SK-N-SH (cell line): ENCODE data around the gene PANX2. TPM values are rescaled to one million over a fixed set of nuclear protein-coding genes. Genes with fewer than 3 reads are reported as not detected.
"Not testable (repeated sequence)": the region's sequence is repeated elsewhere in the genome, so short reads cannot be mapped to it uniquely, and the experiment has no call there.

Experiments
- CTCF ChIA-PET: fragments of 300-600, 350-600 bp; formaldehyde crosslinking; extraction: SDS; loops from one replicate; lab custom pipeline; 2021; lab: Yijun Ruan, JAX
- POLR2A ChIA-PET: fragments of 350-600 bp; sonication (Branson Sonifier 250); formaldehyde crosslinking; extraction: SDS; loops from one replicate; lab custom pipeline; 2020; ENCODE audit warnings: antibody characterized with exemption, inconsistent platforms; lab: Yijun Ruan, JAX
- DNase-seq: peaks from one replicate; pipeline ENCODE4 v3.0.0; 2012
- H2AFZ ChIP-seq: fragments of 200-600 bp; sonication (generic); 2 replicates; pipeline ENCODE4 v1.8.1; 2016; ENCODE audit warnings: antibody characterized with exemption, mild to moderate bottlenecking, low read depth
- H3F3A ChIP-seq: fragments of 200-600 bp; sonication (generic); replicated peaks from 2 replicates; pipeline ENCODE3; 2016; ENCODE audit warnings: antibody characterized with exemption, mild to moderate bottlenecking; ENCODE audit not compliant: insufficient read depth
- H3K27ac ChIP-seq, 2 experiments: fragments of 200-500 bp in 1 of 2; fragments of 200-600 bp in 1 of 2; sonication (Bioruptor generic) in 1 of 2; sonication (generic), shearing (Covaris generic) in 1 of 2; 2 replicates each; pipeline versions ENCODE4 v1.5.1 to v1.6.1; 2014 to 2016; ENCODE audit warnings: low read depth in 2 of 2, inconsistent platforms in 1 of 2, low read length in 1 of 2, mild to moderate bottlenecking in 1 of 2, mixed read lengths in 1 of 2
- H3K27me3 ChIP-seq: fragments of 200-600 bp; sonication (generic), shearing (Covaris generic); 2 replicates; pipeline ENCODE4 v1.6.1; 2016; ENCODE audit warnings: mixed run types; ENCODE audit not compliant: insufficient read depth
- H3K36me3 ChIP-seq, 2 experiments: fragments of 200-500 bp in 1 of 2; fragments of 200-600 bp in 1 of 2; sonication (Bioruptor generic) in 1 of 2; sonication (generic) in 1 of 2; replicated peaks in 1 of 2; 2 replicates each; pipeline versions ENCODE3 to v1.5.1; 2014 to 2016; ENCODE audit warnings: low read length in 1 of 2, mild to moderate bottlenecking in 1 of 2; ENCODE audit not compliant: insufficient read depth in 2 of 2, control insufficient read depth in 1 of 2
- H3K4me1 ChIP-seq, 2 experiments: fragments of 200-500 bp in 1 of 2; fragments of 200-600 bp in 1 of 2; sonication (Bioruptor generic) in 1 of 2; sonication (generic), shearing (Covaris generic) in 1 of 2; 2 replicates each; pipeline versions ENCODE4 v1.5.1 to v1.6.1; 2014 to 2016; ENCODE audit warnings: low read depth in 1 of 2, low read length in 1 of 2, mixed run types in 1 of 2; ENCODE audit not compliant: insufficient read depth in 2 of 2, control insufficient read depth in 1 of 2
- H3K4me2 ChIP-seq: fragments of 200-600 bp; sonication (generic), shearing (Covaris generic); 2 replicates; pipeline ENCODE4 v1.6.1; 2017; ENCODE audit warnings: mixed run types
- H3K4me3 ChIP-seq, 2 experiments: fragments of 200-500 bp in 1 of 2; fragments of 200-600 bp in 1 of 2; sonication (Bioruptor generic) in 1 of 2; sonication (generic), shearing (Covaris generic) in 1 of 2; 2 replicates each; pipeline versions ENCODE4 v1.5.1 to v1.8.1; 2014 to 2016; ENCODE audit warnings: low read depth in 2 of 2, inconsistent platforms in 1 of 2, low read length in 1 of 2, mild to moderate bottlenecking in 1 of 2, mixed read lengths in 1 of 2, moderate library complexity in 1 of 2
- H3K79me2 ChIP-seq: fragments of 200-600 bp; sonication (generic); 2 replicates; pipeline ENCODE4 v1.8.1; 2017; ENCODE audit warnings: mild to moderate bottlenecking; ENCODE audit not compliant: insufficient read depth
- H3K9ac ChIP-seq: fragments of 200-600 bp; sonication (generic); 2 replicates; pipeline ENCODE4 v1.6.1; 2017; ENCODE audit warnings: mixed run types
- H3K9me2 ChIP-seq: fragments of 200-600 bp; sonication (generic); 2 replicates; pipeline ENCODE4 v1.6.1; 2017; ENCODE audit warnings: mixed run types
- H3K9me3 ChIP-seq: fragments of 200-600 bp; sonication (generic); 2 replicates; pipeline ENCODE4 v1.6.1; 2017; ENCODE audit warnings: mixed run types, mild to moderate bottlenecking, moderate library complexity
- H4K20me1 ChIP-seq: fragments of 200-600 bp; sonication (generic); 2 replicates; pipeline ENCODE4 v1.6.1; 2017; ENCODE audit warnings: mild to moderate bottlenecking, mixed run types; ENCODE audit not compliant: insufficient read depth
- CHD2 ChIP-seq: fragments of 150-350 bp; IDR thresholded peaks from 2 replicates; pipeline ENCODE4 v1.6.1; 2018; ENCODE audit warnings: low read length; ENCODE audit not compliant: partially characterized antibody
- ELF1 ChIP-seq: IDR thresholded peaks from 2 replicates; pipeline ENCODE4 v1.4.0; 2012
- FOXJ3 ChIP-seq: sonication (generic); formaldehyde crosslinking; IDR thresholded peaks from 2 replicates; pipeline ENCODE4 v1.5.1; 2020; ENCODE audit warnings: mild to moderate bottlenecking, missing genetic modification reagents
- GABPA ChIP-seq: IDR thresholded peaks from 2 replicates; pipeline ENCODE4 v1.4.0; 2012; ENCODE audit warnings: low read depth, mild to moderate bottlenecking
- GATA2 ChIP-seq: sonication (generic); formaldehyde crosslinking; IDR thresholded peaks from 2 replicates; pipeline ENCODE4 v1.5.0; 2020; ENCODE audit warnings: mild to moderate bottlenecking, missing genetic modification reagents
- IRF3 ChIP-seq: fragments of 150-350 bp; IDR thresholded peaks from 2 replicates; pipeline ENCODE4 v1.6.1; 2016; ENCODE audit warnings: mild to moderate bottlenecking, low read depth, low read length
- MEF2A ChIP-seq: IDR thresholded peaks from 2 replicates; pipeline ENCODE4 v1.4.0; 2012; ENCODE audit warnings: low read depth, borderline replicate concordance
- MXI1 ChIP-seq: IDR thresholded peaks from 2 replicates; pipeline ENCODE4 v1.6.1; 2012; ENCODE audit warnings: mild to moderate bottlenecking, low read depth, low read length, improper control_type of control experiment
- NFIC ChIP-seq: IDR thresholded peaks from 2 replicates; pipeline ENCODE4 v1.4.0; 2012; ENCODE audit warnings: borderline replicate concordance
- NRF1 ChIP-seq: IDR thresholded peaks from 2 replicates; pipeline ENCODE4 v1.6.1; 2012; ENCODE audit warnings: low read depth, mild to moderate bottlenecking, low read length
- PBX3 ChIP-seq: IDR thresholded peaks from 2 replicates; pipeline ENCODE4; 2012
- REST ChIP-seq: IDR thresholded peaks from 2 replicates; pipeline ENCODE4 v1.6.1; 2012; ENCODE audit warnings: mild to moderate bottlenecking, low read depth, low read length, moderate library complexity
- RFX5 ChIP-seq: IDR thresholded peaks from 2 replicates; pipeline ENCODE4 v1.6.1; 2012; ENCODE audit warnings: mild to moderate bottlenecking, improper control_type of control experiment, low read length
- WGBS: methylation state at CpG from one replicate; pipeline ENCODE4 v1.1.6; 2017; ENCODE audit warnings: low lambda C conversion rate; 5-methylcytosine and 5-hydroxymethylcytosine counted together
- polyA plus RNA-seq, 3 experiments: library from polyadenylated mRNA; depleted of rRNA; stranded (reverse); fragments of >200 nt; gene quantifications; 2 replicates each; pipeline ENCODE4 v1.2.3, GENCODE V29; 2012

The PANX2 gene
- polyA plus RNA-seq, 1 of the 3 experiments (the other 2 are of a cell fraction): 2.4 TPM

GRCh38 chr22:50167689-50168489 lies 2.6 kb upstream of the PANX2 start (continued):
- TF ChIP-seq REST: no peak
- TF ChIP-seq PBX3: no peak
- TF ChIP-seq MXI1: no peak
- TF ChIP-seq NFIC: no peak
- TF ChIP-seq, all 33 proteins: peak for 0

- H2AFZ ChIP-seq, POLR2A ChIA-PET, H3K4me1 ChIP-seq, H3K27ac ChIP-seq, H3K9ac ChIP-seq, H3K79me2 ChIP-seq, H3K27me3 ChIP-seq, H3K36me3 ChIP-seq, H3F3A ChIP-seq, H3K9me3 ChIP-seq, H3K4me2 ChIP-seq, H3K4me3 ChIP-seq, H4K20me1 ChIP-seq, DNase-seq, H3K9me2 ChIP-seq: not testable (repeated sequence)
- WGBS: 86% methylated on average over 5 of the region's 5 CpGs
- CTCF ChIA-PET: interaction anchor here (0.7 kb wide), 1 partner anchor 19 kb away, joined by 4 read pairs; no protein-coding TSS in a partner anchor
Observed at GRCh38 chr22:50168490-50169180, 1.9 kb upstream of the PANX2 start.

GRCh38 chr22:50169181-50169759 lies 1.3 kb upstream of the PANX2 start:
- no peak overlapping the region for H3K4me2 ChIP-seq
- TF ChIP-seq GABPA: no peak
- no peak for TF ChIP-seq MEF2A
- TF ChIP-seq IRF3: no peak
- no peak for TF ChIP-seq CHD2
- TF ChIP-seq REST: no peak
- no peak for TF ChIP-seq RFX5
- TF ChIP-seq GATA2 (CRISPR knock-in tag): no peak
- no peak for TF ChIP-seq FOXJ3
- TF ChIP-seq NRF1: no peak
- no peak for TF ChIP-seq ELF1

More at GRCh38 chr22:50169181-50169759, 1.3 kb upstream of the PANX2 start:
- Histone ChIP-seq H3K9me3 (no peaks in the 10 kb centered on the region), H2AFZ (no peak overlapping the region), H3K9me2 (no peaks in the 10 kb centered on the region), H3K36me3 (no peaks in the 10 kb centered on the region), H4K20me1 (no peaks in the 10 kb centered on the region), H3K27me3 (no peaks in the 10 kb centered on the region), H3K79me2 (no peaks in the 10 kb centered on the region), H3F3A (no peaks in the 10 kb centered on the region), H3K9ac (no peak overlapping the region), H3K4me1 (peaks cover 0 to 3% of the 10 kb centered on the region in 2 experiments; a peak in 1 of 4 replicates), H3K27ac (no peak overlapping the region), H3K4me3 (peak overlapping the region in 1 of 2 experiments; percentile 54; a peak in 1 of 4 replicates)
- ChIA-PET POLR2A (no interaction called here), CTCF (interaction anchor here (0.7 to 0.8 kb wide), 2 partner anchors 20 to 45 kb away, joined by 3 to 4 read pairs; no protein-coding TSS in a partner anchor)
- 71% methylated on average over 25 of the region's 36 CpGs for WGBS
- DNase-seq: peak; percentile 60
